ENCODE measurements around the gene LRRC8E.

GRCh38 chr19:7944177-7944761 is 56.0 kb downstream of the LRRC8E start:
- TF ChIP-seq CTCF (IDR thresholded peaks at IDR 0.05) (peak; percentile 75 to 88 (median 82)), POLR2A (IDR thresholded peaks at IDR 0.05) (no peak)

Measured in uterus (tissue), 2 donors.